H9 (cell line): ENCODE measurements around the gene NRP1. TPM values are rescaled to one million over a fixed set of nuclear protein-coding genes. Genes with fewer than 3 reads are reported as not detected.

ENCODE experiments used
- DNase-seq: peaks from one replicate; pipeline ENCODE4 v3.0.0-alpha.2; 2017
- H2AFZ ChIP-seq: one replicate; pipeline ENCODE4 v1.6.1; 2013; ENCODE audit warnings: mild to moderate bottlenecking, low read length, control low read depth, moderate library complexity
- H2AK5ac ChIP-seq: 2 replicates; pipeline ENCODE4 v1.6.1; 2013; ENCODE audit warnings: low read length, control low read depth, mixed read lengths; ENCODE audit not compliant: insufficient read length
- H2BK120ac ChIP-seq: one replicate; pipeline ENCODE4 v1.6.1; 2013; ENCODE audit warnings: low read depth, mild to moderate bottlenecking, low read length, control low read depth, inconsistent platforms; ENCODE audit not compliant: poor library complexity, severe bottlenecking
- H2BK12ac ChIP-seq: 2 replicates; pipeline ENCODE4 v1.6.1; 2013; ENCODE audit warnings: low read length, control low read depth, mixed read lengths, low read depth; ENCODE audit not compliant: insufficient read length
- H2BK15ac ChIP-seq: 2 replicates; pipeline ENCODE4 v1.6.1; 2013; ENCODE audit warnings: low read depth, low read length, control low read depth
- H2BK20ac ChIP-seq: one replicate; pipeline ENCODE4 v1.6.1; 2013; ENCODE audit warnings: low read depth, mild to moderate bottlenecking, low read length, control low read depth, inconsistent platforms; ENCODE audit not compliant: poor library complexity, severe bottlenecking
- H2BK5ac ChIP-seq: 2 replicates; pipeline ENCODE4 v1.6.1; 2013; ENCODE audit warnings: low read length, control low read depth, mixed read lengths; ENCODE audit not compliant: insufficient read length
- H3K14ac ChIP-seq: 2 replicates; pipeline ENCODE4 v1.6.1; 2013; ENCODE audit warnings: low read length, control low read depth; ENCODE audit not compliant: insufficient read depth
- H3K18ac ChIP-seq: 2 replicates; pipeline ENCODE4 v1.6.1; 2013; ENCODE audit warnings: low read depth, mild to moderate bottlenecking, mixed read lengths, low read length, control low read depth; ENCODE audit not compliant: insufficient read length
- H3K23ac ChIP-seq: 2 replicates; pipeline ENCODE4 v1.6.1; 2013; ENCODE audit warnings: low read length, control low read depth, mixed read lengths, low read depth; ENCODE audit not compliant: insufficient read length
- H3K23me2 ChIP-seq: 2 replicates; pipeline ENCODE4 v1.6.1; 2013; ENCODE audit warnings: low read depth, mild to moderate bottlenecking, mixed read lengths, low read length, control low read depth; ENCODE audit not compliant: insufficient read length, poor library complexity, severe bottlenecking
- H3K27ac ChIP-seq: 2 replicates; pipeline ENCODE4 v1.5.1; 2013; ENCODE audit warnings: low read length, control low read depth, mixed read lengths, low read depth; ENCODE audit not compliant: insufficient read length
- H3K27me3 ChIP-seq: 2 replicates; pipeline ENCODE4 v1.6.1; 2013; ENCODE audit warnings: low read length, control low read depth, inconsistent platforms; ENCODE audit not compliant: insufficient read depth
- H3K4ac ChIP-seq: 2 replicates; pipeline ENCODE4 v1.6.1; 2013; ENCODE audit warnings: low read depth, mild to moderate bottlenecking, control low read depth, inconsistent platforms, low read length, moderate library complexity
- H3K4me1 ChIP-seq: 2 replicates; pipeline ENCODE4 v1.6.1; 2013; ENCODE audit warnings: low read length, control low read depth, inconsistent platforms; ENCODE audit not compliant: insufficient read depth
- H3K4me2 ChIP-seq: 2 replicates; pipeline ENCODE4 v1.6.1; 2013; ENCODE audit warnings: low read length, control low read depth, mixed read lengths; ENCODE audit not compliant: insufficient read length, insufficient read depth
- H3K56ac ChIP-seq: 2 replicates; pipeline ENCODE4 v1.6.1; 2013; ENCODE audit warnings: low read depth, mild to moderate bottlenecking, mixed read lengths, low read length, control low read depth; ENCODE audit not compliant: insufficient read length
- H3K79me1 ChIP-seq: 2 replicates; pipeline ENCODE4 v1.6.1; 2013; ENCODE audit warnings: low read depth, mild to moderate bottlenecking, moderate library complexity, low read length, control low read depth, inconsistent platforms; ENCODE audit not compliant: insufficient read depth, poor library complexity, severe bottlenecking
- H3K79me2 ChIP-seq: 2 replicates; pipeline ENCODE4 v1.6.1; 2013; ENCODE audit warnings: low read length, control low read depth, inconsistent platforms; ENCODE audit not compliant: insufficient read depth
- H3K9ac ChIP-seq: 2 replicates; pipeline ENCODE4 v1.6.1; 2013; ENCODE audit warnings: low read length, control low read depth, mixed read lengths; ENCODE audit not compliant: insufficient read length; ENCODE audit errors: extremely low read depth
- H3K9me3 ChIP-seq: one replicate; pipeline ENCODE4 v1.6.1; 2013; ENCODE audit warnings: low read depth, low read length, inconsistent platforms; ENCODE audit not compliant: control insufficient read depth
- H3T11ph ChIP-seq: one replicate; pipeline ENCODE4 v1.6.1; 2013; ENCODE audit warnings: mild to moderate bottlenecking, low read length, control low read depth, inconsistent platforms
- H4K20me1 ChIP-seq: one replicate; pipeline ENCODE4 v1.6.1; 2013; ENCODE audit not compliant: control insufficient read depth, insufficient read length, insufficient read depth
- H4K5ac ChIP-seq: 2 replicates; pipeline ENCODE4 v1.6.1; 2013; ENCODE audit warnings: low read depth, mild to moderate bottlenecking, mixed read lengths, low read length, control low read depth; ENCODE audit not compliant: insufficient read length
- H4K8ac ChIP-seq: replicated peaks from 2 replicates; pipeline ENCODE4 v1.6.1; 2013; ENCODE audit warnings: low read length, control low read depth, mixed read lengths, low read depth; ENCODE audit not compliant: insufficient read length
- H4K91ac ChIP-seq: 2 replicates; pipeline ENCODE4 v1.6.1; 2013; ENCODE audit warnings: low read depth, mild to moderate bottlenecking, moderate library complexity, mixed read lengths, low read length, control low read depth; ENCODE audit not compliant: insufficient read length
- H3K27ac Mint-ChIP-seq, 3 experiments: 2 replicates in 2 of 3; 3 replicates in 1 of 3; pipeline ENCODE4 v1.8.0; 2020 to 2021; ENCODE audit warnings: mixed read lengths in 3 of 3, mild to moderate bottlenecking in 1 of 3, moderate library complexity in 1 of 3
- H3K27me3 Mint-ChIP-seq: 2 replicates; pipeline ENCODE4 v1.8.0; 2021; ENCODE audit warnings: low read depth, mild to moderate bottlenecking, moderate library complexity, mixed read lengths
- H3K36me3 Mint-ChIP-seq, 3 experiments: 2 replicates in 2 of 3; 3 replicates in 1 of 3; pipeline ENCODE4 v1.8.0; 2020 to 2021; ENCODE audit warnings: low read depth in 3 of 3, mixed read lengths in 3 of 3; ENCODE audit not compliant: insufficient read depth in 1 of 3
- H3K4me1 Mint-ChIP-seq, 2 experiments: 2 replicates each; pipeline ENCODE4 v1.8.0; 2020; ENCODE audit warnings: mixed read lengths in 2 of 2
- H3K4me3 Mint-ChIP-seq, 2 experiments: 2 replicates in 1 of 2; 3 replicates in 1 of 2; pipeline ENCODE4 v1.8.0; 2020 to 2021; ENCODE audit warnings: mild to moderate bottlenecking in 2 of 2, mixed read lengths in 2 of 2, moderate library complexity in 1 of 2
- H3K9me3 Mint-ChIP-seq, 2 experiments: 2 replicates in 1 of 2; 3 replicates in 1 of 2; pipeline ENCODE4 v1.8.0; 2020; ENCODE audit warnings: mild to moderate bottlenecking in 2 of 2, mixed read lengths in 2 of 2, moderate library complexity in 1 of 2
- WGBS: extraction: QIAGEN DNeasy Blood & Tissue Kit; methylation state at CpG from one replicate; pipeline ENCODE4 v1.1.7; 2013; ENCODE audit warnings: missing lambda C conversion rate, low lambda C conversion rate, mixed read lengths; ENCODE audit not compliant: insufficient read length; ENCODE audit errors: extremely low coverage; 5-methylcytosine and 5-hydroxymethylcytosine counted together
- total RNA-seq: library from RNA; stranded (reverse); gene quantifications from 2 replicates; pipeline ENCODE4 v1.2.1, GENCODE V29; 2021
- TF ChIP-seq, protein P1 (sequence below): fragments of 200-600 bp; sonication (generic); conservative IDR thresholded peaks from 3 replicates; pipeline ENCODE4 v1.8.0; 2021; ENCODE audit warnings: antibody characterized with exemption, mild to moderate bottlenecking

The NRP1 gene
- total RNA-seq, 1 experiment from 2014 or later = 4.6 TPM

DNA sequence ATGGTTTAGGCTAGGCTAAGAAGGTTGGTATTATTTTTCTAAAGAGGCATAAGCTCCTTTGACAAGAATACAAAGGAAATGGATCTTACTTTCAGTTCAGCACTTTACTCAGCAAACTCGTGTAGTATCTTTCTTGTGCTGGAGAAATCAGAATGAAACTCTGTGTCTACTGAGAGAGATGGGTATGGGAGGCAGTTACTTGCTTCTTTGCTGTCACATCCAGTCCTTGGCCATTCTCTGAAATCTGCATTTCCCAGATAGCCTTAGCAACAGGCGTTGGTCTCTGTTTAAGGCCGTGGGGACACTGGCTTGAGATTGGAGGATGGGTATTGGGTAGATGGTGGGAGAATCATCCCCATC, 180.5 kb downstream of the NRP1 start:
- H3K4me1 ChIP-seq = no peaks in the 10 kb centered on the region
- no peaks in the 10 kb centered on the region for H3K9me3 ChIP-seq
- no CpG with 5 or more reads among the region's 3 CpGs for WGBS
- no peak overlapping the region for H3K56ac ChIP-seq
- no peaks in the 10 kb centered on the region for H3K79me2 ChIP-seq
- H4K8ac ChIP-seq = no peak overlapping the region
- no peaks in the 10 kb centered on the region for H3K79me1 ChIP-seq
- H3K4me3 Mint-ChIP-seq = no peak overlapping the region
- H3K27me3 ChIP-seq = no peaks in the 10 kb centered on the region
- H4K5ac ChIP-seq = no peak overlapping the region
- no peak overlapping the region for H2BK120ac ChIP-seq
- no peak overlapping the region for H3K4ac ChIP-seq
- no peak overlapping the region for H2AFZ ChIP-seq
- no peak overlapping the region for H3K27ac ChIP-seq
- H3K9ac ChIP-seq = no peak overlapping the region
- no peak overlapping the region for H2BK5ac ChIP-seq
- H3K27me3 Mint-ChIP-seq = no peaks in the 10 kb centered on the region; the same call in 1 of the 2 replicates
- peaks cover 7 to 10% of the 10 kb centered on the region in 2 experiments for H3K4me1 Mint-ChIP-seq
- no peak for DNase-seq
- H3K9me3 Mint-ChIP-seq = no peaks in the 10 kb centered on the region
- no peaks in the 10 kb centered on the region for H3K23me2 ChIP-seq
- no peak overlapping the region for H2BK20ac ChIP-seq
- H3T11ph ChIP-seq = no peak overlapping the region
- H2BK12ac ChIP-seq = no peak overlapping the region
- H3K4me2 ChIP-seq = no peak overlapping the region
- no peaks in the 10 kb centered on the region for H4K20me1 ChIP-seq
- no peaks in the 10 kb centered on the region for H3K36me3 Mint-ChIP-seq
- H3K27ac Mint-ChIP-seq = no peak overlapping the region
- H4K91ac ChIP-seq = no peak overlapping the region
- H3K18ac ChIP-seq = no peak overlapping the region
- no peak overlapping the region for H3K14ac ChIP-seq
- H3K23ac ChIP-seq = no peak overlapping the region
- H2BK15ac ChIP-seq = no peak overlapping the region
- TF ChIP-seq, protein P1, sequence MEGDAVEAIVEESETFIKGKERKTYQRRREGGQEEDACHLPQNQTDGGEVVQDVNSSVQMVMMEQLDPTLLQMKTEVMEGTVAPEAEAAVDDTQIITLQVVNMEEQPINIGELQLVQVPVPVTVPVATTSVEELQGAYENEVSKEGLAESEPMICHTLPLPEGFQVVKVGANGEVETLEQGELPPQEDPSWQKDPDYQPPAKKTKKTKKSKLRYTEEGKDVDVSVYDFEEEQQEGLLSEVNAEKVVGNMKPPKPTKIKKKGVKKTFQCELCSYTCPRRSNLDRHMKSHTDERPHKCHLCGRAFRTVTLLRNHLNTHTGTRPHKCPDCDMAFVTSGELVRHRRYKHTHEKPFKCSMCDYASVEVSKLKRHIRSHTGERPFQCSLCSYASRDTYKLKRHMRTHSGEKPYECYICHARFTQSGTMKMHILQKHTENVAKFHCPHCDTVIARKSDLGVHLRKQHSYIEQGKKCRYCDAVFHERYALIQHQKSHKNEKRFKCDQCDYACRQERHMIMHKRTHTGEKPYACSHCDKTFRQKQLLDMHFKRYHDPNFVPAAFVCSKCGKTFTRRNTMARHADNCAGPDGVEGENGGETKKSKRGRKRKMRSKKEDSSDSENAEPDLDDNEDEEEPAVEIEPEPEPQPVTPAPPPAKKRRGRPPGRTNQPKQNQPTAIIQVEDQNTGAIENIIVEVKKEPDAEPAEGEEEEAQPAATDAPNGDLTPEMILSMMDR = no peak
- H2AK5ac ChIP-seq = no peak overlapping the region
